Activated T-cell treated with anti-CD3 and anti-CD28 coated beads for 4 hours (primary cell): ENCODE measurements around the gene R3HDM2.

ENCODE experiments used
- DNase-seq: peaks from one replicate; pipeline ENCODE4 v3.0.0-alpha.2; 2020

R3HDM2 gene

GRCh38 chr12:57224973-57225679, 205.7 kb downstream of the R3HDM2 start:
- DNase-seq = peak; percentile 43

GRCh38 chr12:57224278-57224972, 206.4 kb downstream of the R3HDM2 start:
- no peak for DNase-seq

- no peak for DNase-seq
These were observed 207.4 kb downstream of the R3HDM2 start for GRCh38 chr12:57223191-57224165.

- no peak for DNase-seq
These were observed 208.3 kb downstream of the R3HDM2 start for GRCh38 chr12:57222286-57223190.

GRCh38 chr12:57221169-57221917, 209.5 kb downstream of the R3HDM2 start:
- DNase-seq = no peak

- no peak for DNase-seq
These were observed 210.1 kb downstream of the R3HDM2 start for GRCh38 chr12:57220770-57221168.

- no peak for DNase-seq
These were observed 210.7 kb downstream of the R3HDM2 start for GRCh38 chr12:57219993-57220754.

- no peak for DNase-seq
These were observed 211.4 kb downstream of the R3HDM2 start for GRCh38 chr12:57219205-57219992.

- DNase-seq = no peak
These were observed 212.6 kb downstream of the R3HDM2 start for GRCh38 chr12:57218030-57218853.

GRCh38 chr12:57216921-57217879, 213.6 kb downstream of the R3HDM2 start:
- DNase-seq = no peak

- DNase-seq = peak; percentile 57
These were observed 214.6 kb downstream of the R3HDM2 start, which contains the start of gene NXPH4 for GRCh38 chr12:57216014-57216911. Gene NXPH4 (plus strand): TSS chr12:57216794. CDS start chr12:57216970, 176 bp downstream.

- no peak for DNase-seq
These were observed 215.2 kb downstream of the R3HDM2 start for GRCh38 chr12:57215668-57216013.

GRCh38 chr12:57215065-57215464, 215.8 kb downstream of the R3HDM2 start:
- DNase-seq = no peak

GRCh38 chr12:57214398-57214781, 216.5 kb downstream of the R3HDM2 start:
- peak; percentile 61 for DNase-seq

- DNase-seq = no peak
These were observed 217.0 kb downstream of the R3HDM2 start for GRCh38 chr12:57213763-57214397.
